Pancreas (tissue), 10 donors: ENCODE results near the gene CTSH. TPM values are rescaled to one million over a fixed set of nuclear protein-coding genes. Genes with fewer than 3 reads are reported as not detected.

Source experiments
- ATAC-seq, 4 donors: fragments of 200-7000 bp; cut with Tn5 transposase; one replicate each; pipeline versions ENCODE4 v1.8.0 to v1.9.1; 2020; ENCODE audit warnings: mild to moderate bottlenecking in 4 of 4, moderate library complexity in 4 of 4
- DNase-seq, 6 donors: peaks; one replicate each; pipeline ENCODE4 v3.0.0-alpha.2; 2020
- FAIRE-seq: peaks from 2 replicates; lab custom pipeline; 2012; peaks lifted over from hg19 to GRCh38; lab: Jason Lieb, UNC
- H3K27ac ChIP-seq, 4 donors: fragments of 200-600 bp; sonication (generic); 1 replicate in 3 of 4; 2 replicates in 1 of 4; pipeline versions ENCODE4 v1.5.0 to v1.8.0; 2020
- H3K27me3 ChIP-seq, 4 donors: fragments of 200-600 bp; one replicate each; pipeline ENCODE4 v1.8.0; 2021
- H3K36me3 ChIP-seq, 3 donors: fragments of 200-600 bp; sonication (generic) in 1 of 3; one replicate each; pipeline versions ENCODE4 v1.5.0 to v1.8.0; 2020 to 2021
- H3K4me1 ChIP-seq, 3 donors: fragments of 200-600 bp; one replicate each; pipeline ENCODE4 v1.8.0; 2021
- H3K4me3 ChIP-seq, 4 donors: fragments of 200-600 bp; sonication (generic) in 2 of 4; one replicate each; pipeline versions ENCODE4 v1.5.0 to v1.8.0; 2020 to 2021
- H3K9me3 ChIP-seq, 4 donors: fragments of 200-600 bp; one replicate each; pipeline ENCODE4 v1.8.0; 2021
- WGBS, 2 donors: extraction: QIAGEN DNeasy Blood & Tissue Kit; methylation state at CpG; one replicate each; pipeline ENCODE4 v1.1.7; 2013; 5-methylcytosine and 5-hydroxymethylcytosine counted together
- intact Hi-C, 3 donors: fragments of 100-400 bp; cut with DNase I; formaldehyde crosslinking; loops; one replicate each; pipeline versions ENCODE4 v1.11.1 to v1.14.2; 2022
- polyA plus RNA-seq, 2 donors: library from polyadenylated mRNA; stranded (reverse); fragments of 200-250 nt; gene quantifications; one replicate each; pipeline ENCODE4 v1.2.3, GENCODE V29; 2013
- total RNA-seq, 6 donors: library from RNA; stranded (reverse); fragmentation: NEBNext Ultra II Directional in 4 of 6; extraction: Animal tissue kit (Norgen Biotek cat#: 25700) in 4 of 6; gene quantifications; one replicate each; pipeline versions ENCODE4 v1.2.1 to v1.2.4, GENCODE V29; 2021 to 2023
- TF ChIP-seq, protein P1 (sequence below), 4 donors: fragments of 200-600 bp; sonication (generic) in 3 of 4; IDR thresholded peaks; one replicate each; pipeline versions ENCODE4 v1.5.0 to v1.8.0; 2021; ENCODE audit warnings: antibody characterized with exemption in 4 of 4
- donor health status: healthy with polysubstance abuse.
- donor health status: DM: no; HTN: no; CAD: no; lungs with moderate emphysema.
- donor health status: DM: no; HTN: no; CAD: no.
- donor health status: control.
- donor health status: control.
- donor health status: Bipolar disorder and iron deficiency.
- donor health status: DM: yes; HTN: yes; CAD: no.
- donor health status: DM: no; HTN: no; CAD: no.
- donor health status: DM: no; HTN: no; CAD: no.
- donor health status: DM: yes; HTN: yes; CAD: no.

Gene CTSH
- total and polyA plus RNA-seq, 8 donors = 24.3 to 196 (median 77.0) TPM

- Histone ChIP-seq H3K4me1 (peaks cover 0 to 3% (median 0%) of the 10 kb centered on the region in 3 donors), H3K9me3 (no peaks in the 10 kb centered on the region), H3K4me3 (no peak overlapping the region), H3K27ac (peak overlapping the region in 2 of 4 donors; percentile 68 to 86), H3K36me3 (no peaks in the 10 kb centered on the region), H3K27me3 (no peaks in the 10 kb centered on the region)
- TF ChIP-seq, protein P1, sequence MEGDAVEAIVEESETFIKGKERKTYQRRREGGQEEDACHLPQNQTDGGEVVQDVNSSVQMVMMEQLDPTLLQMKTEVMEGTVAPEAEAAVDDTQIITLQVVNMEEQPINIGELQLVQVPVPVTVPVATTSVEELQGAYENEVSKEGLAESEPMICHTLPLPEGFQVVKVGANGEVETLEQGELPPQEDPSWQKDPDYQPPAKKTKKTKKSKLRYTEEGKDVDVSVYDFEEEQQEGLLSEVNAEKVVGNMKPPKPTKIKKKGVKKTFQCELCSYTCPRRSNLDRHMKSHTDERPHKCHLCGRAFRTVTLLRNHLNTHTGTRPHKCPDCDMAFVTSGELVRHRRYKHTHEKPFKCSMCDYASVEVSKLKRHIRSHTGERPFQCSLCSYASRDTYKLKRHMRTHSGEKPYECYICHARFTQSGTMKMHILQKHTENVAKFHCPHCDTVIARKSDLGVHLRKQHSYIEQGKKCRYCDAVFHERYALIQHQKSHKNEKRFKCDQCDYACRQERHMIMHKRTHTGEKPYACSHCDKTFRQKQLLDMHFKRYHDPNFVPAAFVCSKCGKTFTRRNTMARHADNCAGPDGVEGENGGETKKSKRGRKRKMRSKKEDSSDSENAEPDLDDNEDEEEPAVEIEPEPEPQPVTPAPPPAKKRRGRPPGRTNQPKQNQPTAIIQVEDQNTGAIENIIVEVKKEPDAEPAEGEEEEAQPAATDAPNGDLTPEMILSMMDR (IDR thresholded peaks at IDR 0.05) = no peak
- intact Hi-C loops = loop anchor here in 1 of 3 donors (10.0 kb wide), 1 partner anchor 53 kb away; no protein-coding TSS in a partner anchor
- peak in 1 of 4 donors; percentile 2 for ATAC-seq
- no peak for FAIRE-seq
- 62 to 64% methylated on average over 10 of the region's 10 CpGs for WGBS, 2 donors
- DNase-seq = no peak
Observed at GRCh38 chr15:78987556-78988360, 42.9 kb upstream of the CTSH start.

DNA sequence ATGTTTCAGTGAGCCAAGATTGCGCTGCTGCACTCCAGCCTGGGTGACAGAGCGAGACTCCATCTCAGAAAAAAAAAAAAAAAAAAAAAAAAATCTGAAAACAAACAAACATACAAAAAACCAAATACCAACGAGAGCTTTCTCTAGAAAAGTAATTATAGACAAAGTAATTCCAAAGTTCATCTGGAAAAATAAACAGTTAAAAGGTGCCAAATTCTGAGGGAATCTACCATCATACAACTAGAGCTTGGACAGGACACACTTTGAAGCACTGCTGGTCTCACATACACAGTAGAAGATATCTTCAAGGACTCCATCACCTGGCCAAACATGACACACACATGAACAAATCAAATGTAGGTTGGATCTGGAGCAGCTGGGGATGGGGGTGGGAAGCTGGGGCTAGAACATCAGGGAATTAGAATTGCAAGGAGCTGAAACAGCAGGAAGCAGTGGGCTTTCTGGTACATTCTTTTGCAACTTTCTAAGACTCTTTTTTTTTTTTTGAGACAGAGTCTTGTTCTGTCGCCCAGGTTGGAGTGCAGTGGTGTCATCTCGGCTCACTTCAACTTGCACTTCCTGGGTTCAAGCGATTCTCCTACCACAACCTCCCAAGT, 41.1 kb upstream of the CTSH start:
- no peak for DNase-seq
- Histone ChIP-seq H3K4me3 (no peak overlapping the region), H3K9me3 (no peaks in the 10 kb centered on the region), H3K4me1 (peaks cover 0 to 3% (median 0%) of the 10 kb centered on the region in 3 donors), H3K36me3 (no peaks in the 10 kb centered on the region), H3K27ac (no peak overlapping the region), H3K27me3 (no peaks in the 10 kb centered on the region)
- ATAC-seq = no peak
- intact Hi-C loops = loop anchor here in 1 of 3 donors (10.0 kb wide), 1 partner anchor 51 kb away; no protein-coding TSS in a partner anchor
- 68 to 78% methylated on average over 6 of the region's 6 CpGs for WGBS, 2 donors
- no peak for FAIRE-seq
- TF ChIP-seq, protein P1 (IDR thresholded peaks at IDR 0.05) = no peak

DNA sequence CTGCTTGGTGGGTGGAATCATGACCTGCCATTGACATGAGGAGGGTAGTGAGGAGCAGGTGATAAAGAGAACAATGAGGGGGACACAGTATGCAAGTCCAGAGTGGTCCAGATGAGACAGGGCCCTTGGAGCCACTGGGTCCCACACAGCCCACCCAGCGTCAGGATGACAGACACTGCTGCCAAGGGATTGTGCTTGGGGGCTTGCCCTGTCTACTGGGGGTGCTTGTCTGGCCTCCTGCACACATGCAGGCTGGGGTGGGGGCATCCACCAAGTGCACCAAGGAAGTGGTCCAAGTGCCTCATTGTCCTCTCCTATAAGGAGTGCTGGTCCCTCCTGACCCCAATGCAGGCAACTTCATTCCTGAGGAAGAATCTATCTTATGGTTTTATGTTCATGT, 39.2 kb upstream of the CTSH start:
- DNase-seq (no peak), ATAC-seq (no peak), FAIRE-seq (no peak)
- Histone ChIP-seq H3K4me3 (no peak overlapping the region), H3K36me3 (no peaks in the 10 kb centered on the region), H3K27me3 (no peaks in the 10 kb centered on the region), H3K27ac (no peak overlapping the region), H3K9me3 (no peaks in the 10 kb centered on the region), H3K4me1 (peaks cover 0 to 3% (median 0%) of the 10 kb centered on the region in 3 donors)
- 83 to 87% methylated on average over 1 of the region's 1 CpG for WGBS, 2 donors
- TF ChIP-seq, protein P1 (IDR thresholded peaks at IDR 0.05) = no peak
- intact Hi-C loops = loop anchor here in 1 of 3 donors (10.0 kb wide), 1 partner anchor 49 kb away; no protein-coding TSS in a partner anchor

DNA sequence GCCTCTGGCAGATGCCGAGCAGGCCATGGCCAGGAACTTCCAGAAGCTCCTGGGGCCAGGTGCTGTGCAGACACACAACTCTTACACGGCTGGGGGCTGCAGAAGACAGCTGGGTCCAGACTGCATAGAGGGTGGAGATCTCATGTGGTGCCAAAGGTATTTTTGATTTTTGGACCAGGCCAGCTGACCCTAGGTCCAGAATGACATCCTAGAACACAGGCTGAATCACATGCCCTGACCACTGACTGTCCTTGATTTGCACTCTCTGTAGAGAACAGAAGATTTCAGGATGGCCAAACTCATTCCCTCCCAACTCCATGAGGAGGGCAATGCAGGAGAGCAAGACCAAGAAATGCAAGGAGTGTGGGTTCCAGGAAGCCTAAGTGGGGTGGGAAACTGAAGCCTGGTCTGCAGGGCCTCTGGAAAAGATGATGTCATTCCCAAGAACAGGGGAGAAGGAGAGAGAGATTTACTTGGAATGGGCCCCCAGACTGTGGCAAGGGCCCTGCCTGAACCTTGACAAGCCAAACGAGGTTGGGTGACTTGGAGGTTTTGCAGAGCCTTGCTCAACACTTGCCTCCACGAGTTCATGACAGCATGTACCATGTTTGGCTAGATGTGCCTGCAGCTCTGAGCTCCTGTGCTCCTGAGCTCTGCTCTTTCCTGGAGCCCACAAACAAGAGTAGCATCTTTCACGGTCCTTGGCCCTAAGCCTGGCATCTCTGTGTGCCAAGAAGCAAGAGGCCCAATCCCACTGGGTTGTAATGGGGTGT, 38.5 kb upstream of the CTSH start:
- Histone ChIP-seq H3K4me3 (no peak overlapping the region), H3K9me3 (no peaks in the 10 kb centered on the region), H3K27me3 (no peaks in the 10 kb centered on the region), H3K4me1 (no peaks in the 10 kb centered on the region), H3K36me3 (no peaks in the 10 kb centered on the region), H3K27ac (no peak overlapping the region)
- WGBS, 2 donors = 60 to 77% methylated on average over 5 of the region's 5 CpGs
- ATAC-seq (no peak), FAIRE-seq (no peak), DNase-seq (no peak)
- intact Hi-C loops = loop anchor here in 1 of 3 donors (10.0 kb wide), 1 partner anchor 49 kb away; no protein-coding TSS in a partner anchor
- TF ChIP-seq, protein P1 (IDR thresholded peaks at IDR 0.05) = no peak
